ENCODE results near the gene TMEM120B.
A peak's percentile ranks its signal among the peaks of the same experiment; 100 is the strongest.
"Not testable (repeated sequence)": the region's sequence is repeated elsewhere in the genome, so short reads cannot be mapped to it uniquely, and the experiment has no call there.

TMEM120B gene

GRCh38 chr12:121713257-121713777 is 765 bp downstream of the TMEM120B start:
- no peak for DNase-seq (ENCODE audit: low spot score in 2 of 2)
- Mint-ChIP-seq H3K36me3 (ENCODE audit: insufficient read depth) (peaks cover 8% of the 10 kb centered on the region), H3K4me3 (peak overlapping the region; percentile 82), H3K27me3 (no peaks in the 10 kb centered on the region), H3K27ac (ENCODE audit: low read depth) (no peak overlapping the region), H3K4me1 (peaks cover 25% of the 10 kb centered on the region), H3K9me3 (no peaks in the 10 kb centered on the region)
- no peak for ATAC-seq (replicated peaks; ENCODE audit: extremely low read depth, poor library complexity, severe bottlenecking)

- ATAC-seq (replicated peaks; ENCODE audit: extremely low read depth, poor library complexity, severe bottlenecking), result no peak
- Mint-ChIP-seq H3K27ac (ENCODE audit: low read depth) (no peak overlapping the region), H3K4me3 (peak overlapping the region; percentile 82), H3K27me3 (no peaks in the 10 kb centered on the region), H3K9me3 (no peaks in the 10 kb centered on the region), H3K4me1 (peaks cover 25% of the 10 kb centered on the region), H3K36me3 (ENCODE audit: insufficient read depth) (peaks cover 8% of the 10 kb centered on the region)
- no peak for DNase-seq (ENCODE audit: low spot score in 2 of 2)
These were observed 1.2 kb downstream of the TMEM120B start for GRCh38 chr12:121713793-121714192.

GRCh38 chr12:121715055-121715454 is 2.5 kb downstream of the TMEM120B start:
- H3K4me3 Mint-ChIP-seq; DNase-seq (ENCODE audit: low spot score in 2 of 2); H3K27me3 Mint-ChIP-seq; H3K36me3 Mint-ChIP-seq (ENCODE audit: insufficient read depth); ATAC-seq (replicated peaks; ENCODE audit: extremely low read depth, poor library complexity, severe bottlenecking); H3K9me3 Mint-ChIP-seq; H3K27ac Mint-ChIP-seq (ENCODE audit: low read depth): not testable (repeated sequence)
- H3K4me1 Mint-ChIP-seq, result peaks cover 25% of the 10 kb centered on the region

GRCh38 chr12:121715862-121716435 is 3.4 kb downstream of the TMEM120B start:
- Mint-ChIP-seq H3K27ac (ENCODE audit: low read depth) (no peak overlapping the region), H3K36me3 (ENCODE audit: insufficient read depth) (peaks cover 6% of the 10 kb centered on the region), H3K4me1 (peaks cover 25% of the 10 kb centered on the region), H3K27me3 (no peaks in the 10 kb centered on the region), H3K9me3 (no peaks in the 10 kb centered on the region), H3K4me3 (no peak overlapping the region)
- DNase-seq (ENCODE audit: low spot score in 2 of 2), result no peak
- ATAC-seq (replicated peaks; ENCODE audit: extremely low read depth, poor library complexity, severe bottlenecking), result no peak

GRCh38 chr12:121717041-121717699 is 4.6 kb downstream of the TMEM120B start:
- H3K27me3 Mint-ChIP-seq, result no peaks in the 10 kb centered on the region
- no peak overlapping the region for H3K4me3 Mint-ChIP-seq
- no peak for DNase-seq (ENCODE audit: low spot score in 2 of 2)
- peaks cover 19% of the 10 kb centered on the region for H3K4me1 Mint-ChIP-seq
- H3K9me3 Mint-ChIP-seq, result no peaks in the 10 kb centered on the region
- H3K27ac Mint-ChIP-seq (ENCODE audit: low read depth), result no peak overlapping the region
- ATAC-seq (replicated peaks; ENCODE audit: extremely low read depth, poor library complexity, severe bottlenecking), result no peak
- peaks cover 5% of the 10 kb centered on the region for H3K36me3 Mint-ChIP-seq (ENCODE audit: insufficient read depth)

GRCh38 chr12:121718653-121719239 is 6.2 kb downstream of the TMEM120B start:
- Mint-ChIP-seq H3K9me3 (no peaks in the 10 kb centered on the region), H3K4me3 (no peak overlapping the region), H3K36me3 (ENCODE audit: insufficient read depth) (peaks cover 2% of the 10 kb centered on the region), H3K27ac (ENCODE audit: low read depth) (no peak overlapping the region), H3K4me1 (peaks cover 8% of the 10 kb centered on the region), H3K27me3 (no peaks in the 10 kb centered on the region)
- no peak for DNase-seq (ENCODE audit: low spot score in 2 of 2)
- no peak for ATAC-seq (replicated peaks; ENCODE audit: extremely low read depth, poor library complexity, severe bottlenecking)

- Mint-ChIP-seq H3K4me1 (peaks cover 5% of the 10 kb centered on the region), H3K9me3 (no peaks in the 10 kb centered on the region), H3K4me3 (no peak overlapping the region), H3K27me3 (no peaks in the 10 kb centered on the region), H3K27ac (ENCODE audit: low read depth) (no peak overlapping the region), H3K36me3 (ENCODE audit: insufficient read depth) (peaks cover 2% of the 10 kb centered on the region)
- ATAC-seq (replicated peaks; ENCODE audit: extremely low read depth, poor library complexity, severe bottlenecking) (no peak), DNase-seq (ENCODE audit: low spot score in 2 of 2) (no peak)
These were observed 7.4 kb downstream of the TMEM120B start for GRCh38 chr12:121719926-121720414.

GRCh38 chr12:121720762-121721161 is 8.2 kb downstream of the TMEM120B start:
- H3K27me3 Mint-ChIP-seq, result no peaks in the 10 kb centered on the region
- no peaks in the 10 kb centered on the region for H3K4me1 Mint-ChIP-seq
- no peak overlapping the region for H3K4me3 Mint-ChIP-seq
- no peaks in the 10 kb centered on the region for H3K36me3 Mint-ChIP-seq (ENCODE audit: insufficient read depth)
- H3K9me3 Mint-ChIP-seq, result no peaks in the 10 kb centered on the region
- ATAC-seq (replicated peaks; ENCODE audit: extremely low read depth, poor library complexity, severe bottlenecking) (no peak), DNase-seq (ENCODE audit: low spot score in 2 of 2) (no peak)
- H3K27ac Mint-ChIP-seq (ENCODE audit: low read depth), result no peak overlapping the region

- Mint-ChIP-seq H3K27ac (ENCODE audit: low read depth) (no peak overlapping the region), H3K9me3 (no peaks in the 10 kb centered on the region), H3K4me1 (no peaks in the 10 kb centered on the region), H3K27me3 (no peaks in the 10 kb centered on the region), H3K36me3 (ENCODE audit: insufficient read depth) (no peaks in the 10 kb centered on the region), H3K4me3 (no peak overlapping the region)
- no peak for DNase-seq (ENCODE audit: low spot score in 2 of 2)
- ATAC-seq (replicated peaks; ENCODE audit: extremely low read depth, poor library complexity, severe bottlenecking), result no peak
These were observed 10.0 kb downstream of the TMEM120B start for GRCh38 chr12:121722511-121722910.

- ATAC-seq (replicated peaks; ENCODE audit: extremely low read depth, poor library complexity, severe bottlenecking) (no peak), DNase-seq (ENCODE audit: low spot score in 2 of 2) (no peak)
- Mint-ChIP-seq H3K4me3 (no peak overlapping the region), H3K27ac (ENCODE audit: low read depth) (no peak overlapping the region), H3K4me1 (no peaks in the 10 kb centered on the region), H3K9me3 (no peaks in the 10 kb centered on the region), H3K27me3 (no peaks in the 10 kb centered on the region), H3K36me3 (ENCODE audit: insufficient read depth) (no peaks in the 10 kb centered on the region)
These were observed 10.6 kb downstream of the TMEM120B start for GRCh38 chr12:121723200-121723599.

- H3K27ac Mint-ChIP-seq (ENCODE audit: low read depth), result no peak overlapping the region
- ATAC-seq (replicated peaks; ENCODE audit: extremely low read depth, poor library complexity, severe bottlenecking), result no peak
- H3K27me3 Mint-ChIP-seq, result no peaks in the 10 kb centered on the region
- no peak for DNase-seq (ENCODE audit: low spot score in 2 of 2)
- H3K9me3 Mint-ChIP-seq, result no peaks in the 10 kb centered on the region
- H3K4me1 Mint-ChIP-seq, result no peaks in the 10 kb centered on the region
- no peaks in the 10 kb centered on the region for H3K36me3 Mint-ChIP-seq (ENCODE audit: insufficient read depth)
- no peak overlapping the region for H3K4me3 Mint-ChIP-seq
These were observed 12.4 kb downstream of the TMEM120B start for GRCh38 chr12:121724925-121725324.

- no peak for ATAC-seq (replicated peaks; ENCODE audit: extremely low read depth, poor library complexity, severe bottlenecking)
- Mint-ChIP-seq H3K27me3 (no peaks in the 10 kb centered on the region), H3K4me3 (no peak overlapping the region), H3K36me3 (ENCODE audit: insufficient read depth) (no peaks in the 10 kb centered on the region), H3K9me3 (no peaks in the 10 kb centered on the region), H3K27ac (ENCODE audit: low read depth) (no peak overlapping the region), H3K4me1 (no peaks in the 10 kb centered on the region)
- DNase-seq (ENCODE audit: low spot score in 2 of 2), result no peak
These were observed 12.9 kb downstream of the TMEM120B start for GRCh38 chr12:121725423-121725822.

- no peaks in the 10 kb centered on the region for H3K9me3 Mint-ChIP-seq
- ATAC-seq (replicated peaks; ENCODE audit: extremely low read depth, poor library complexity, severe bottlenecking), result no peak
- H3K36me3 Mint-ChIP-seq (ENCODE audit: insufficient read depth), result peaks cover 2% of the 10 kb centered on the region
- DNase-seq (ENCODE audit: low spot score in 2 of 2), result no peak
- no peak overlapping the region for H3K4me3 Mint-ChIP-seq
- H3K27me3 Mint-ChIP-seq, result no peaks in the 10 kb centered on the region
- no peak overlapping the region for H3K27ac Mint-ChIP-seq (ENCODE audit: low read depth)
- no peaks in the 10 kb centered on the region for H3K4me1 Mint-ChIP-seq
These were observed 16.5 kb downstream of the TMEM120B start for GRCh38 chr12:121729021-121729420.

Measured in central memory CD8-positive, alpha-beta T cell (primary cell).